ENCODE data around the gene OR52E8. TPM values are rescaled to one million over a fixed set of nuclear protein-coding genes. Genes with fewer than 3 reads are reported as not detected.

The OR52E8 gene
- polyA plus RNA-seq = not detected

DNA sequence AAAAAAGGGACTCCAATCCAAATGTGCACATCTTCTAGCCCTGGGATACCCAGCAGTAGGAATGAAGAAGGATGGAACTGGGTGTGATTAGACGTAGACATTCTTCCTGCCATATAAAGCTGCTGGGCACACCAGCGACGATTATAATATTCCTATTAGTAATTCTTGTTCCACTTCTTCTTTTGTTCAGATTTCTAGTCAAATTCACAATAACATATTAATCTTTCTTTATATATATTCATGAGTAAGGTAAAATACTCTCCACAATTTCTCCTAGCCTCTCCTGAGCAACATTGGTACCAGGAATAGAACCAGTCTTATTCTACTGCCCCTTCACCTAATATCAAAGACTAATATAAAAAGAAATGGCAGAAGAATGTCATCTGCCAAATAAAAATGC, at the start of gene OR52E8:
OR52E8 (minus strand) TSS at position 101 of the 400 bp plus-strand sequence; CDS start at position 101, 0 bp downstream.
- no peak within 1 kb of the TSS for H3K27ac ChIP-seq (ENCODE audit: low read depth, low read length)

GRCh38 chr11:5899534-5899933, 42.0 kb upstream of the OR52E8 start:
- 80 to 87% (median 87%) methylated on average over 2 of the region's 2 CpGs for WGBS, 3 donors
- H3K27ac ChIP-seq (ENCODE audit: low read depth, low read length) = no peak overlapping the region

More for the DNA sequence above, at the start of gene OR52E8:
- 83 to 95% (median 93%) methylated on average over 3 of the region's 3 CpGs for WGBS, 3 donors

DNA sequence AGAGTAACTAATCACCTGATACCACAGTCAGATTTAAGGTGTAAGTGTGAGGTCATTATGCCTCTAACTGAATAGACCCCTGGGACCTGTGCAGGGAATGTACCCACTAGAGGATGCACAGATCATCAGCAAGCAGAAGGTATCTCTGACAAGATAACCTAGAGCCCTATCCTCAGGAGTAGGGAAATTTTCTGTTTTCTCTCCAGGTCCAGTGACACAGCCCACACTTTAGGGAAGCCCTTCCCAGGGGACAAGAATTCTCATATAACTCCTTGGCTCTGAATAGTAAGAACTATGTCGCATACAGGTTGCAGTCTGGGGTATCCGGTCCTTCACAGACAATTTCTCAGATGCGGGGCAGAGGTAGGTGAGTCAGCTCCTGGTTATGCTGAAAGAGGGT, 35.4 kb upstream of the OR52E8 start, which contains the start of gene OR52E5:
OR52E5 (plus strand) TSS at position 301 of the 400 bp plus-strand sequence. CDS start 7,569 bp downstream, outside the sequence.
- WGBS, 3 donors = 80 to 90% (median 83%) methylated on average over 3 of the region's 3 CpGs
- no peak within 1 kb of the TSS for H3K27ac ChIP-seq (ENCODE audit: low read depth, low read length)

- WGBS, 3 donors = 56 to 64% (median 63%) methylated on average over 4 of the region's 4 CpGs
- no peak overlapping the region for H3K27ac ChIP-seq (ENCODE audit: low read depth, low read length)
These were observed 33.8 kb upstream of the OR52E8 start for GRCh38 chr11:5891216-5891800.

- WGBS, 3 donors = 57 to 71% (median 70%) methylated on average over 1 of the region's 1 CpG
- no peak overlapping the region for H3K27ac ChIP-seq (ENCODE audit: low read depth, low read length)
These were observed 30.2 kb upstream of the OR52E8 start for GRCh38 chr11:5887661-5888060.

DNA sequence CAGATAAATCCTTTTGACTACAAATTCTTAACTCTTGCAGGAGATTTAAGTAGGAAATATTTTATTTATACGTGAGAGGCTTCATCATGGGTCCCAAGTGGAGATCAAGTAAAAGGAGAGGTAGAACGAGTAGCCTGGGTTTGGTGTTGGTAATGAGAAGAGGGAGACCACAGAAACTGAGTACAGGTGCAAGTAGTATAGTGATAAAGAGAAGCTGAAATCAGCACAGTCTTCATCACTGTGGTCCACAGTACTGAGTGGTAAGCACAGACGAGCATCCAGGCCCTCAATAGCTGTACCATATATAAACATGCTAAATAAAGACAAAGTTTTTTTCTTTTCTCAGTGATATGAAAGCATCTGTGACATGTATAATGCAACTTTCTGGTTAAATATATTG, 29.7 kb upstream of the OR52E8 start:
- WGBS, 3 donors = 56 to 75% (median 71%) methylated on average over 3 of the region's 3 CpGs
- no peak overlapping the region for H3K27ac ChIP-seq (ENCODE audit: low read depth, low read length)

DNA sequence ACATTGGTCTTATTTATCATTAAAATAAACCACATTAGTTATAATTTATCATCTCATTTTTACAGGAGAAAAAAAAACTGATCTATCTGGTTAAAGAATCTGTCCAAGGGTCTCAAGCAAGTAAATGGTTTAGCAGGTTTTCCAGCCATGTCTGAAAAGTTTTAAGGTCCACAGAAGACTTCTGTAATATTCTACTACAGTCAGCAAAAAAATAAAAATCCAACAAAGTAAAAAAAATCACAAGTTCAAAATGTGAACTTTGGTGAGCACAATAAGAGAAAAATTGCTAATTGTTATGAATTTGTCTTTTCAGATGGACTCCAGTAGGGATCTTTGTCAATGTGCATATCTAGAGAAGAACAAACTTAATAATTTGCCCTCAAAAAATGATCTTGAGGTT, 24.3 kb upstream of the OR52E8 start:
- H3K27ac ChIP-seq (ENCODE audit: low read depth, low read length) = no peak overlapping the region

GRCh38 chr11:5880329-5880728, 22.8 kb upstream of the OR52E8 start, which contains the start of gene OR52E4:
TSS of gene OR52E4 (plus strand) at chr11:5880629. CDS start at chr11:5884293, 3,664 bp downstream.
- H3K27ac ChIP-seq (ENCODE audit: low read depth, low read length) = no peak within 1 kb of the TSS
- 69 to 84% (median 79%) methylated on average over 4 of the region's 4 CpGs for WGBS, 3 donors

GRCh38 chr11:5878564-5878963, 21.1 kb upstream of the OR52E8 start:
- no peak overlapping the region for H3K27ac ChIP-seq (ENCODE audit: low read depth, low read length)
- WGBS, 3 donors = 51 to 70% (median 70%) methylated on average over 2 of the region's 2 CpGs

DNA sequence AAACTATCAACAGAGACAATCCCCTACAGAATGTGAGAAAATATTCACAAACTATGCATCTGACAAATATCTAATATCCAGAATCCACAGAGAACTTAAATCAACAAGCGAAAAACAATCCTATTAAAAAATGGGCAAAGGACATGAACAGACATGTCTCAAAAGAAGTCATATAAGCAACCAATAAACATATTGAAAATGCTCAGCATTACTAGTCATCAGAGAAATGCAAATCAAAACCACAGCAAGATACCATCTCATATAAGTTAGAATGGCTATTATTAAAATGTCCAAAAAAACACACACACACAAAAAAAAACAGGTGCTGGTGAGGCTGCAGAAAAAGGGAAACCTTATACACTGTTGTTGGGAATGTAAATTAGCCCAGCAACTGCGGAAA, 8.3 kb upstream of the OR52E8 start:
- H3K27ac ChIP-seq (ENCODE audit: low read depth, low read length) = no peak overlapping the region
- 77 to 91% (median 86%) methylated on average over 2 of the region's 2 CpGs for WGBS, 3 donors

GRCh38 chr11:5851002-5851401, 6.5 kb downstream of the OR52E8 start:
- 86 to 100% (median 90%) methylated on average over 1 of the region's 1 CpG for WGBS, 3 donors
- H3K27ac ChIP-seq (ENCODE audit: low read depth, low read length) = no peak overlapping the region

DNA sequence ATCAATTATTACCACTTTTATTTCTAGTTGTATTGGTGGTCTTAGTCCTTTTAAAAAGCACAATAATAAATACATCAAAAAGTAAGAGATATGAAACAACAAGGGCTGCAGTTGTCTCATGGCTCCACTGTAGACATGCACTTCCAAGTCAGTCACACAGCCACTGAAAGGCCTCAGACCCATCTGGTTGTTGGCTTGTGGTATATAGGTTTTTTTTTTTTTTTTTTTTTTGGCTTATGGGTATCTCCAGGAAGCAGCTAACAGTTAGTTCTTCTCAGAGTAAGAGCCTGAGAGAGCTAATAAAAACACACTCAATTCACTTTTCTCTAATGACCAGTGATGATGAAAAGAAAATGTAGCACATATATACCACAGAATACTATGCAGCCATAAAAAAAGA, 9.8 kb downstream of the OR52E8 start:
- no peak overlapping the region for H3K27ac ChIP-seq (ENCODE audit: low read depth, low read length)

- 32 to 54% (median 33%) methylated on average over 1 of the region's 1 CpG for WGBS, 3 donors
These were observed 10.8 kb downstream of the OR52E8 start for GRCh38 chr11:5846701-5847100.

GRCh38 chr11:5841797-5842196, 15.7 kb downstream of the OR52E8 start, which contains the start of gene OR52E6:
TSS of gene OR52E6 (minus strand) at chr11:5841897. CDS start at chr11:5841897, 0 bp downstream.
- H3K27ac ChIP-seq (ENCODE audit: low read depth, low read length) = no peak within 1 kb of the TSS
- 39 to 92% (median 58%) methylated on average over 1 of the region's 1 CpG for WGBS, 3 donors

More at GRCh38 chr11:5846701-5847100, 10.8 kb downstream of the OR52E8 start:
- no peak overlapping the region for H3K27ac ChIP-seq (ENCODE audit: low read depth, low read length)

GRCh38 chr11:5837695-5838094, 19.8 kb downstream of the OR52E8 start:
- WGBS, 3 donors = 84 to 90% (median 88%) methylated on average over 2 of the region's 2 CpGs
- no peak overlapping the region for H3K27ac ChIP-seq (ENCODE audit: low read depth, low read length)

DNA sequence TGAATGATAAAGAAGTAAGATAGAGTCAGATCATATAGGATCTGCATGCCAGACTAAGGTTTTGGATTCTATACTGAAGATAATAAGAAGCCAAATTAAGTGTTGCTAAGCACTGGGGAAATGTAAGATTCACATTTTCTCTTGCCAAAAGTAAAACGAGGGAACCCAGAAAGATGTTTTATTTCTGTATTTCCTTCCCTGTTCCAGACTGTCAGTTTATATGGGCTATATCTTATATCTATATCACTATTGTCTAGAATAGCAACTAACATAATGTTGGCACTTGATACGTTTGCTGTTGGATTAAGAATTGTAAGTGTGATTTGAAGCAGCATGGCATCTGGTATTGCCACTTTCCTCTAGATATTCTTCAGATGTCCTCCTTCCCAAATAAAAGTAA, 24.0 kb downstream of the OR52E8 start:
- 40 to 51% (median 49%) methylated on average over 2 of the region's 2 CpGs for WGBS, 3 donors
- H3K27ac ChIP-seq (ENCODE audit: low read depth, low read length) = no peak overlapping the region

GRCh38 chr11:5831196-5831829, 26.2 kb downstream of the OR52E8 start:
- WGBS, 3 donors = 78 to 87% (median 82%) methylated on average over 6 of the region's 6 CpGs
- no peak overlapping the region for H3K27ac ChIP-seq (ENCODE audit: low read depth, low read length)

DNA sequence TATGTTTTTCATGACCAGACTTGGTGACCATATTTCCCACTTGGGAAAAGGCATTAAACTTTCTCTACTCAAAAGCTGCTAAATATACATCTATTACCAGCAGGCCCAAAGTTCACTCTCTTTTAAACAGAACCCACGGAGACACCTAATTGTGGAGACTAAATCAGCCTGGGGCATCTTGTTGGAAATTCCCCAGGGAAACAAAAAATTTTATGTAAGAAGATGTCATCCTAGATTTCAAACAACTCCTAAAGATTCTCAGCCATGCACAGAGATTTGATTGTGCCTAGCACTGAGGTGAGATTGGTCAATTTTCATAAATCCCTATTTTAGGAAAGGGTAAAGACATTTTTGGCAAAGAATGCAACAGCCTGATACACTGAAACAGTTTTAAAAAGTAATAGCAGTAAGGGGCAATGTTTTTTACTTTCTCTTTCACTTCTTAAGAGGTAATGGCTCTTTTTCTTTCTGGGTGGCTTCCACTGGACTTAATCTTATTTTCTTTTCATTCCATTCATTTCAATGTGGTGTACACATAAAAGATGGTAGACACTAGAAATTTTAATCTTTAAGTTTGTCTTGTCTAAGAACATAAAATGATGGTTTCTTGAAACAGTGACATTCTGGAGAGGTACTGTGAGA, 39.1 kb downstream of the OR52E8 start:
- H3K27ac ChIP-seq (ENCODE audit: low read depth, low read length) = no peak overlapping the region
- 25 to 58% (median 43%) methylated on average over 1 of the region's 1 CpG for WGBS, 3 donors

- WGBS, 3 donors = 25 to 61% (median 27%) methylated on average over 4 of the region's 4 CpGs
- no peak overlapping the region for H3K27ac ChIP-seq (ENCODE audit: low read depth, low read length)
These were observed 42.0 kb downstream of the OR52E8 start for GRCh38 chr11:5815534-5815933.
